MM.1S (cell line): ENCODE data around the gene FRAS1.

Experiments
- CTCF ChIP-seq: fragments of 300-600 bp; sonication (generic); IDR thresholded peaks from 2 replicates; pipeline ENCODE4 v1.5.1; 2016; ENCODE audit warnings: antibody characterized with exemption, low read length, mixed read lengths
- EZH2 ChIP-seq: fragments of 300-600 bp; sonication (generic); optimal IDR thresholded peaks from 2 replicates; pipeline ENCODE3; 2017; ENCODE audit warnings: low read depth, mild to moderate bottlenecking, antibody characterized with exemption, low read length, mixed read lengths

- TF ChIP-seq CTCF (no peak), EZH2 (no peak)
Observed at GRCh38 chr4:78199984-78200383, 142.9 kb downstream of the FRAS1 start.
